Measurements from ENCODE around the gene TREM2.
"Not testable (repeated sequence)": the region's sequence is repeated elsewhere in the genome, so short reads cannot be mapped to it uniquely, and the experiment has no call there.

Gene TREM2

GRCh38 chr6:41153992-41154625 is 8.8 kb downstream of the TREM2 start, which contains the start of gene TREML1:
TSS of gene TREML1 (minus strand) at chr6:41154347. CDS start at chr6:41154288, 59 bp downstream.
- no peak for DNase-seq

- no peak for DNase-seq
Measured at GRCh38 chr6:41153451-41153850, 9.5 kb downstream of the TREM2 start.

- DNase-seq: no peak
Measured at GRCh38 chr6:41150671-41151070, 12.2 kb downstream of the TREM2 start.

GRCh38 chr6:41147917-41148316 is 15.0 kb downstream of the TREM2 start:
- DNase-seq: no peak

- no peak for DNase-seq
Measured at GRCh38 chr6:41136911-41137310, 26.0 kb downstream of the TREM2 start.

GRCh38 chr6:41135062-41135832 is 27.7 kb downstream of the TREM2 start:
- no peak for DNase-seq

GRCh38 chr6:41132254-41132653 is 30.7 kb downstream of the TREM2 start:
- DNase-seq: no peak

GRCh38 chr6:41125282-41125681 is 37.6 kb downstream of the TREM2 start:
- no peak for DNase-seq

- DNase-seq: no peak
Measured at GRCh38 chr6:41122918-41123317, 40.0 kb downstream of the TREM2 start.

- no peak for DNase-seq
Measured at GRCh38 chr6:41122373-41122772, 40.5 kb downstream of the TREM2 start.

GRCh38 chr6:41120058-41120457 is 42.9 kb downstream of the TREM2 start:
- DNase-seq: no peak

GRCh38 chr6:41119508-41119907 is 43.4 kb downstream of the TREM2 start:
- no peak for DNase-seq

- not testable (repeated sequence) for DNase-seq
Measured at GRCh38 chr6:41115027-41115426, 47.9 kb downstream of the TREM2 start.

- no peak for DNase-seq
Measured at GRCh38 chr6:41111017-41111416, 51.9 kb downstream of the TREM2 start.
